ENCODE results near the gene UBAP2L.

UBAP2L gene

DNA sequence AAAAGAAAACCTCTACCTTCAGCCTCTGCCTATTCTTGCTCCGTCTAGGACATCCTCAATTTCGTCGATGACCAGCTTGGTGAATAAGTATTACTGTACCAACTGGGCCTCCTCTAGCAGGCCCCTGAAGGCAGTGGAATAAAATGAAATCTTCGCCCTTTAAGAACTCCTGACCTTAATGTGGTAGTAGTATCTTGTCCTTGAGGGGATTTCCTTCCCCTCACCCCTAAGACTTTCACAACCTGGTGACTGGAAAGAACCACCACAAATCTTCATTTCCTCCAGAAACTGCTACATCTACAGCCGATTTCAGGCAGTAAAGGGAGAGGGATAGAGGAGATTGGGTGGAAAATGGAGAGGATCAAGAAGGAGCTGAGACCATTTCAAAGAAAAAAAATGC, 50.1 kb downstream of the UBAP2L start:
- H4K91ac ChIP-seq (ENCODE audit: low read length) = no peak overlapping the region
- H2BK15ac ChIP-seq (ENCODE audit: low read depth, poor library complexity, severe bottlenecking) = no peak overlapping the region
- H2BK5ac ChIP-seq (ENCODE audit: low read depth, low read length, poor library complexity, severe bottlenecking) = no peak overlapping the region
- H2BK120ac ChIP-seq (ENCODE audit: low read depth, low read length) = no peak overlapping the region
- no peak overlapping the region for H4K8ac ChIP-seq (ENCODE audit: low read length)
- H3K79me1 ChIP-seq (replicated peaks; ENCODE audit: low read length, poor library complexity, severe bottlenecking) = peaks cover 28% of the 10 kb centered on the region
- peak; percentile 2 for DNase-seq
- H3K27ac ChIP-seq (ENCODE audit: low read length, poor library complexity, severe bottlenecking) = no peak overlapping the region
- no peak overlapping the region for H3K4me3 ChIP-seq (ENCODE audit: insufficient read depth in 1 of 2, low read depth in 1 of 2, low read length in 2 of 2)
- no peak overlapping the region for H3K23ac ChIP-seq (ENCODE audit: low read length in 2 of 2)
- no peak overlapping the region for H2AFZ ChIP-seq (ENCODE audit: low read depth, low read length)
- no peak overlapping the region for H3K4me2 ChIP-seq (ENCODE audit: low read length, poor library complexity, severe bottlenecking)
- no peaks in the 10 kb centered on the region for H3K9me3 ChIP-seq (ENCODE audit: control insufficient read depth, low read length)
- H3K14ac ChIP-seq (ENCODE audit: low read length in 2 of 2) = no peak overlapping the region
- peaks cover 4% of the 10 kb centered on the region for H3K4me1 ChIP-seq (ENCODE audit: control insufficient read depth, insufficient read depth, low read depth, low read length)
- no peaks in the 10 kb centered on the region for H3K27me3 ChIP-seq (ENCODE audit: control insufficient read depth in 1 of 2, insufficient read depth in 1 of 2, low read length in 2 of 2)
- H2AK5ac ChIP-seq (ENCODE audit: low read length, severe bottlenecking) = no peak overlapping the region
- WGBS = 95% methylated on average over 4 of the region's 5 CpGs
- no peak overlapping the region for H2BK12ac ChIP-seq (ENCODE audit: low read length in 2 of 2)
- peak overlapping the region; percentile 100 for H3K9ac ChIP-seq (ENCODE audit: low read length)
- peaks cover 38 to 67% of the 10 kb centered on the region in 2 experiments for H3K36me3 ChIP-seq (ENCODE audit: control insufficient read depth in 1 of 2, insufficient read depth in 2 of 2, low read depth in 1 of 2, low read length in 2 of 2)
- no peak overlapping the region for H3K4ac ChIP-seq (ENCODE audit: low read depth in 1 of 2, low read length in 2 of 2)
- no peak overlapping the region for H3K18ac ChIP-seq (ENCODE audit: low read depth in 1 of 2, low read length in 2 of 2)

DNA sequence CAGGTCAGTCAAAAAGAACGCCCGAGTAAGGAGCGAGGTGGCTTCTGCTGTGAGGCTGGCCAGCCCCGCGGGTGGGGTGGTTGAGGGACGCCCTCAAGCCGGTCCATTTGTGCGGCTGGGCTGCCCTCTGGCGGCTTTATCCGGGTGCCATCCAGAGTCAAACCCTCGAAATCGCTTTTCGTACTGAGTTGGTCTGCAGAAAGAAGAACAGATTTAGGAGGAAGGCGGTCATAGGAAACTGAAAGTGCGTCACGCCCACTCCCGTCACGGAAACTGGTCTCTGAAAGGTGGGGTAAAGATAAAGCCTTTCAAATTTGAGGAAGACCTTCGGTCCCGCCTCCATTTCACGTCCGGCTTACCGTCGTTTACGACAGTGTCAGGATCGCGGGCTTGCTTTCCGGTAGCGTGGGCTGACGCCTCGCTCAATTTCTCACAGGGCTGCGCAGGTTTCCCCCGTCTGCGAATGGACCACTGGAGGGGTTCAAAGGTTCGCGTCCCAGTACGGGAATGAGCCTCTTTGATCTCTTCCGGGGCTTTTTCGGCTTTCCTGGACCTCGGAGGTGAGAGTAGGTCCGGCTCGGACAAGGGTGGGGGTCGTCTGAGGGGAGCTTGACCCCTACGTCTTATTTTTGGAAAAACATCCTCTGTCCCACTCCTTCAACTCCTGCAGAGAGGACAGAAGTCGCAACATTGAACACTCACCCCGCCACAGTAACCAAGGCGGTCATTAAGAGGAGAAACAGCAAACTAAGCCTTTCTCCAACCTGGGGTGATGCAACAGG, 51.7 kb downstream of the UBAP2L start, which contains the start of gene HAX1:
Gene HAX1, plus strand, starts transcription at position 413 of the 782 bp plus-strand sequence. Its CDS starts 95 bp downstream, at position 508.
- Histone ChIP-seq H3K36me3 (ENCODE audit: control insufficient read depth in 1 of 2, insufficient read depth in 2 of 2, low read depth in 1 of 2, low read length in 2 of 2) (peaks cover 31 to 59% of the 10 kb centered on the region in 2 experiments), H3K9ac (ENCODE audit: low read length) (peak within 1 kb of the TSS; percentile 100), H3K4me2 (ENCODE audit: low read length, poor library complexity, severe bottlenecking) (peak within 1 kb of the TSS; percentile 85), H2BK12ac (ENCODE audit: low read length in 2 of 2) (no peak within 1 kb of the TSS), H3K14ac (ENCODE audit: low read length in 2 of 2) (peak within 1 kb of the TSS in 1 of 2 experiments; percentile 3), H2AFZ (ENCODE audit: low read depth, low read length) (peak within 1 kb of the TSS; percentile 78), H3K4me3 (ENCODE audit: insufficient read depth in 1 of 2, low read depth in 1 of 2, low read length in 2 of 2) (peak within 1 kb of the TSS; percentile 78 to 94), H2BK120ac (ENCODE audit: low read depth, low read length) (peak within 1 kb of the TSS; percentile 58), H3K4me1 (ENCODE audit: control insufficient read depth, insufficient read depth, low read depth, low read length) (peaks cover 4% of the 10 kb centered on the region), H2BK5ac (ENCODE audit: low read depth, low read length, poor library complexity, severe bottlenecking) (no peak within 1 kb of the TSS), H4K91ac (ENCODE audit: low read length) (no peak within 1 kb of the TSS), H4K8ac (ENCODE audit: low read length) (peak within 1 kb of the TSS; percentile 81), H3K18ac (ENCODE audit: low read depth in 1 of 2, low read length in 2 of 2) (peak within 1 kb of the TSS in 1 of 2 experiments; percentile 66), H3K27me3 (ENCODE audit: control insufficient read depth in 1 of 2, insufficient read depth in 1 of 2, low read length in 2 of 2) (no peaks in the 10 kb centered on the region), H3K4ac (ENCODE audit: low read depth in 1 of 2, low read length in 2 of 2) (peak within 1 kb of the TSS; percentile 14 to 83), H3K27ac (ENCODE audit: low read length, poor library complexity, severe bottlenecking) (peak within 1 kb of the TSS; percentile 85), H2BK15ac (ENCODE audit: low read depth, poor library complexity, severe bottlenecking) (no peak within 1 kb of the TSS), H3K9me3 (ENCODE audit: control insufficient read depth, low read length) (no peaks in the 10 kb centered on the region), H3K79me1 (replicated peaks; ENCODE audit: low read length, poor library complexity, severe bottlenecking) (peaks cover 22% of the 10 kb centered on the region), H2AK5ac (ENCODE audit: low read length, severe bottlenecking) (peak within 1 kb of the TSS; percentile 6), H3K23ac (ENCODE audit: low read length in 2 of 2) (peak within 1 kb of the TSS in 1 of 2 experiments; percentile 29)
- WGBS = under 1% methylated on average over 33 of the region's 47 CpGs
- DNase-seq = peak; percentile 97

DNA sequence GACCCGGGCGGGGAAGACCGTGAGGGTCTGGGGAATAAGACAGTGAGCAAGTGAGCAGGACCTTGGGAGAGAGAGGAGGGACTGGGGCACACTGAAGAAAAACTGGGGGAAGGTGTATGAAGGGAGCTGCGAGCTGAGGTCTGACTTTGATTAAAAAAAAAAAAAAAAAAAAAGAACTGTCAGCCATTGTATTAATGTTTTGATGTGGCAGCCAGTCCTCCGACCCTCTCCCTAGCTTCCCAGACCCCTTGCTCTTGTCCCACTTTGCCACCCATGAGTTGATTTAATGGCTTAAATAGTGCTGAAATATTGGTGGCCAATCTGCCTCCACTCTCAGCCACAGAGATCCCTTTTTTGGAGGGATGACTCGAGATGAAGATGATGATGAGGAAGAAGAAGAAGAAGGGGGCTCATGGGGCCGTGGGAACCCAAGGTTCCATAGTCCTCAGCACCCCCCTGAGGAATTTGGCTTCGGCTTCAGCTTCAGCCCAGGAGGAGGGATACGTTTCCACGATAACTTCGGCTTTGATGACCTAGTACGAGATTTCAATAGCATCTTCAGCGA, 52.3 kb downstream of the UBAP2L start:
- Histone ChIP-seq H4K91ac (ENCODE audit: low read length) (no peak overlapping the region), H3K9ac (ENCODE audit: low read length) (peak overlapping the region; percentile 100), H3K4me2 (ENCODE audit: low read length, poor library complexity, severe bottlenecking) (peak overlapping the region; percentile 85), H4K8ac (ENCODE audit: low read length) (no peak overlapping the region), H2AFZ (ENCODE audit: low read depth, low read length) (peak overlapping the region; percentile 78), H3K9me3 (ENCODE audit: control insufficient read depth, low read length) (no peaks in the 10 kb centered on the region), H3K79me1 (replicated peaks; ENCODE audit: low read length, poor library complexity, severe bottlenecking) (peaks cover 20% of the 10 kb centered on the region), H3K23ac (ENCODE audit: low read length in 2 of 2) (no peak overlapping the region), H3K14ac (ENCODE audit: low read length in 2 of 2) (peak overlapping the region in 1 of 2 experiments; percentile 3), H2AK5ac (ENCODE audit: low read length, severe bottlenecking) (no peak overlapping the region), H3K18ac (ENCODE audit: low read depth in 1 of 2, low read length in 2 of 2) (peak overlapping the region in 1 of 2 experiments; percentile 66), H3K4me1 (ENCODE audit: control insufficient read depth, insufficient read depth, low read depth, low read length) (peaks cover 4% of the 10 kb centered on the region), H3K4me3 (ENCODE audit: insufficient read depth in 1 of 2, low read depth in 1 of 2, low read length in 2 of 2) (peak overlapping the region; percentile 78 to 94), H2BK120ac (ENCODE audit: low read depth, low read length) (no peak overlapping the region), H2BK5ac (ENCODE audit: low read depth, low read length, poor library complexity, severe bottlenecking) (no peak overlapping the region), H3K27ac (ENCODE audit: low read length, poor library complexity, severe bottlenecking) (peak overlapping the region; percentile 85), H3K27me3 (ENCODE audit: control insufficient read depth in 1 of 2, insufficient read depth in 1 of 2, low read length in 2 of 2) (no peaks in the 10 kb centered on the region), H3K4ac (ENCODE audit: low read depth in 1 of 2, low read length in 2 of 2) (peak overlapping the region; percentile 14 to 83), H2BK12ac (ENCODE audit: low read length in 2 of 2) (no peak overlapping the region), H2BK15ac (ENCODE audit: low read depth, poor library complexity, severe bottlenecking) (no peak overlapping the region), H3K36me3 (ENCODE audit: control insufficient read depth in 1 of 2, insufficient read depth in 2 of 2, low read depth in 1 of 2, low read length in 2 of 2) (peaks cover 32 to 57% of the 10 kb centered on the region in 2 experiments)
- no peak for DNase-seq
- WGBS = 68% methylated on average over 11 of the region's 13 CpGs

DNA sequence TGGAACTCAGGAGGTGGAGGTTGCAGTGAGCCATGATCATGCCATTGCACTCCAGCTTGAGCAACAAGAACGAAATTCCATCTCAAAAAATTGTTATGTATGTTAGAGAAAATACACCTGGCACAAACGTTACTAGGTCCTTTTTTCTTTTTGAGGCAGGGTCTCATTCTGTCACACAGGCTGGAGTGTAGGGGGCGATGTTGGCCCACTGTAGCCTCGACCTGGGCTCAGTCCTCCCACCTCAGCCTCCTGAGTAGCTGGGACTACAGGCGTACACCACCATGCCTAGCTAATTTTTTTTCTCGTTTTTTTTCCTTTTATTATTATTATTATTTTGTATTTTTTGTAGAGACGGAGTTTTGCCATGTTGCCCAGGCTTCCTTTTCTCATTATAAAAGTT, 56.0 kb downstream of the UBAP2L start:
- Histone ChIP-seq H4K8ac (ENCODE audit: low read length) (no peak overlapping the region), H3K4me3 (ENCODE audit: insufficient read depth in 1 of 2, low read depth in 1 of 2, low read length in 2 of 2) (no peak overlapping the region), H4K91ac (ENCODE audit: low read length) (no peak overlapping the region), H3K14ac (ENCODE audit: low read length in 2 of 2) (no peak overlapping the region), H3K18ac (ENCODE audit: low read depth in 1 of 2, low read length in 2 of 2) (no peak overlapping the region), H3K23ac (ENCODE audit: low read length in 2 of 2) (no peak overlapping the region), H3K27me3 (ENCODE audit: control insufficient read depth in 1 of 2, insufficient read depth in 1 of 2, low read length in 2 of 2) (no peaks in the 10 kb centered on the region), H2BK12ac (ENCODE audit: low read length in 2 of 2) (no peak overlapping the region), H3K4ac (ENCODE audit: low read depth in 1 of 2, low read length in 2 of 2) (no peak overlapping the region), H2BK120ac (ENCODE audit: low read depth, low read length) (no peak overlapping the region), H3K9ac (ENCODE audit: low read length) (no peak overlapping the region), H3K4me2 (ENCODE audit: low read length, poor library complexity, severe bottlenecking) (no peak overlapping the region), H3K27ac (ENCODE audit: low read length, poor library complexity, severe bottlenecking) (no peak overlapping the region), H2AFZ (ENCODE audit: low read depth, low read length) (no peak overlapping the region), H3K36me3 (ENCODE audit: control insufficient read depth in 1 of 2, insufficient read depth in 2 of 2, low read depth in 1 of 2, low read length in 2 of 2) (peaks cover 14 to 25% of the 10 kb centered on the region in 2 experiments), H2BK15ac (ENCODE audit: low read depth, poor library complexity, severe bottlenecking) (no peak overlapping the region), H3K9me3 (ENCODE audit: control insufficient read depth, low read length) (no peaks in the 10 kb centered on the region), H3K79me1 (replicated peaks; ENCODE audit: low read length, poor library complexity, severe bottlenecking) (peaks cover 13% of the 10 kb centered on the region), H2AK5ac (ENCODE audit: low read length, severe bottlenecking) (no peak overlapping the region), H2BK5ac (ENCODE audit: low read depth, low read length, poor library complexity, severe bottlenecking) (no peak overlapping the region), H3K4me1 (ENCODE audit: control insufficient read depth, insufficient read depth, low read depth, low read length) (peaks cover 4% of the 10 kb centered on the region)
- 88% methylated on average over 3 of the region's 7 CpGs for WGBS
- no peak for DNase-seq
